HG02759 (cell line): Measurements from ENCODE around the gene ZC2HC1B.

Experiments used
- ATAC-seq: cut with Tn5 transposase; IDR thresholded peaks from one replicate; pipeline ENCODE4 v1.9.1; 2021; ENCODE audit warnings: mild to moderate bottlenecking, moderate library complexity; ENCODE audit not compliant: unreplicated experiment

ZC2HC1B gene

DNA sequence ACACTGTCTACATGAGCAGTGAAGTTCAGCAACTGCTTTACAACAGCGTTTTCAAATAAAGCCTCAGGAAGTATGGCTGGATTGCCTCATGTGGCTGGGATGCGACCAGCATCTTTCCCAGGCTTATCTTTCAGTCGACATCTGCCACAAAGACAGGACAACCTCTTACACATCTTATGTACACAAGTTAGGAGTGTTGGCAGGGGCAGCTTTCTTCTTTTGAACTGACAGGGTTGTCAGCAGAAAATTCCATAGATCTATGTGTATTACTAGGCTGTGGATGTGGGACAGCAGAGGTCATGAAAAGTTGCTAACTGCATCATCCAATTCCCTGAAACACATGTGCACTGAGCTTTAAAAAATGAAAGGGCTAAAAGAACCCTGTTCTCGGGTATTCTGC, 95.7 kb downstream of the ZC2HC1B start:
- no peak for ATAC-seq

DNA sequence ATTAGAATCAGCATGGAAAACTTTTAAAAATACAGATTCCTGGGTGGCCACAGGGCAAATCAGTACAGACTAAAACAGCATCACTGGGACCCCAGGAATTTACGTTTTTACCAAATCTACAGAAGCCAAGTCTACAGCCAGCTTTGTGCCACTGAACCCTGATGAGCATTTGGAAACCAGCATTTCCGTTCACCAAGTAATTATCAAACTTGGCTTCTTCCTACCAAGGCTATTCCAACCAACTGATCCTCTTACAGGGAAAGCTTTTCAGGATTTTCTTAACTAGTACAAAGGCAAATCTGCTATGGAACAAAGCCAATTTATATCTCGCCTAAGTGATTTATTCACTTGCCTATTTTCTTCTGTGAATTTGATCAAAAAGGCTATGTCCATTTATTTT, 96.8 kb downstream of the ZC2HC1B start:
- no peak for ATAC-seq

DNA sequence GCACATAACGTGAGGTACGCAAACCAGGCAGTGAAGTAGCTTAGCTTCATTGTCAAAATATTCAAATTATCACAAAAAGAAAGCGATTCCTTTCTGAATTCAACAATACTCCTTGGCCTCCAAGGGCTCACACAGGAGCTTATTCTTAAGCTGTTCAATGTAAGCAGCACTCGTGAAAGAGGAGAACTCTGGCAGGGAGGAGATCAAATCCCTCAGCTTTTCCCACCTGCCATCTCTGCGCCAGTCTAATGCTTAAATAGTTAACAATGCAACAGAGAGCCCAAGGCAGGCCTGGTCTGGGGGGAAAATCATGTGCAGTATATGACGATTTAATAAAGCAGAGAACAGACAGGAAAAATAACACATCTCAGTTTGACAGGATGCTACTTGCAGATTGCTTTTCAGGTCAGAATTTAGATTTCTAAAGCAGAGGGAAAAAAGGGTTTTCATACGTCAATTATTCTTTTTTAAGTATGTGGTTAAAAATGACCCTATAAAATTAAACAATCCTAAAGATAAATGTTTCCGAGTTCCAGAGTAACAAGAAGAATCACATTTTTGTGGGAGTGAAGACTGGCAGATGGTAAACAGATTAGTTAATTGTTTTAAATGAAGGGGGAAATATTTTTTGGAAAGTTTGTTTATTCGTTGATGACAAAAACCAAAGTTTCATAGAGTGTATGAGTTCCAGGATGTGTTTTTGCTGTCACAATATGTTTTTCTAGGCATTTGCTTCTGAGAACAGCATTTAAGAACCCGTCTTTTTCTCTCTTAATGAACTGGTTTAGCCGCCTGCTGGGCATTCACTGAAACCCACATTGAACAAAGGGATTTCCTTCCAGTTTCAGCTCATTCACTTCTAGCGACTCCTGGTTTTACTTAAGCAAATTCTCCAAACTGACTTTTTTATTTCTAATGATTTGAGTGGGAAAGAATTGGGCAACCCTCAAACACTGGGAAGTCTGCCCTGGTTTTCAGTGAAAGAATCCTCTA, 97.9 kb downstream of the ZC2HC1B start:
- ATAC-seq = no peak

DNA sequence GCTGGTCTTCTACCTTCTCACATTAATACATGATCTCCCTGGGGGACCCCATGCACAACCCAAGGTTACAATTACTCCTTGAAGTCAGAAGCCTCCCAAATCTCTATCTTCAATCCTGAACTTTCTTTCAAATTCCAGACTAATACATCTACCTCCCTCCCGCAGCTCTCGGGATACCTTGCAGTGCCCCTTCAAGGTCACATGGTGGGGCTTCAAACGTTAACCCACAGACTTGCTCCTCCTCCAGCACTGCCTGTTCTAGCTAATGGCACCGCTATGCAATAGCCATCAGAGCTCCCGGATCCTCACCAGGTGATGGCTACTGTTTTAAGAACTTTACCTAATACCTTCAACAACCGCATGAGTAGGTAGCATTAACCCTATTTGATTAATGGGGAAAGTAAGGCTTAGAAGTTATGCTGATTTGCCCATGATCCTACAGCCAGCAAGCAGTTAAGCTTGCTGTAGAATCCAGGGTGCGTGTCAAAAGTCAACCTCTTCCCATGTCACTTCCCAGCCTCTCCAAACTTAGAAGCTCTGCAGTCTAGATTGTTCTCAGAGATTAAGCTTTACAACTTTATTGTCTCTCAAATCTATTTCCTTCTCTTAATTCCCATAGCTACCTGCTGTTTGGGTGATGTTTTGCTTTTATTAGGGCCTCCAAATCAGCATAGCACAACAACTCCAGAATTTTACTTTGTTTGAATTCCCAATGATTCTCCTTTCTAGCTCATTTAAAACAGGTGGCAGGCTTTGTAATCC, 99.1 kb downstream of the ZC2HC1B start:
- no peak for ATAC-seq

DNA sequence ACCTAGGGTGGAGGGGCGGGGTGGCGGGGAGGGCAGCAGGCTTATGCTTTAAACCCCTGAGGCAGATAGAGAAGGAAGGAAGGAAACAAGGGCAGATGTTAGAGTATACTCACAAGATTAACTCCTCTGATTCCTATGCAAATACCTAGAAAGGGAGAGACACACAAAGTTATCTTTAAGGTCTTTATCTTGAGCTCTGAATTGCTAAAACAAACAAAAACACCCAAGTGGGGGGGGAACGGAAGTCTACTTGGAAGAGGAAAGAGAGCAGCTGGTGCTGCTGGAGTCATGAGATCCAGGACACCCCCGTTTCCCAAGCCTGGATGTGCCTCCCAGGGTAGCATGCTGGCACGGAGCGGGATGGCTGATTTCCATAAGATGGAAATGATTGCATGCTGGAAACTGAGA, 100.4 kb downstream of the ZC2HC1B start:
- ATAC-seq = no peak

DNA sequence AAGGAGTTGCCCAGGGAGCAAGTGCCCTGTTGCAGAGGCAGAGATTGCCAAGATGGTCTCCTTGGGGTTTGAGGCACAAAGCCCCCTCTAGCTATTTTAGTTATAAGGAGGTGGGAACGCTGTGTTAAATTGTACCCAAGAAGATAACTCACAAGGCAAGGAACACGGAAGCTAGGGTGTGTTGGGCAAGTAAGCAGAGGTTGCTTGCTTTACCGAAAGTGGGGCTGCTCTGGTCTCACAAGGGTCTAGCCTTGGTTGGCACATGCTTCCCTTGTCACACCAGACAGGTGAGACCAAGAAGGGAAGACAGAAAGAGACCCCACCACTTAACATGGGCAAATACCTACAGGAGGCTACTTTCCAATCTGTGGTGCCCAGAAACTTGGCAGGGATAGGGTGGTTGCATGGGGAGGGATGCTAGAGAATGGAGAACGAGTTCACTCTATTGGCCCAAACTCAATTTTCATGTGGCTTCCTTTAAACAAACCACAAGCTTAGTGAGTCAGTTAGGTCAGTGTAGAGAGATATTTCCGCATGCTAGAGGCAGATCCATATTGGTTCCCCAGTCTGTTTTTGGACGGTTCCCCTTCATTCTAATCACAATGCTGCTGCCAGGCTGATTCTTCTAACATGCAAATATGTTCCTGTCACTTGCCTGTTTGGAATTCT, 101.4 kb downstream of the ZC2HC1B start:
- ATAC-seq = no peak

DNA sequence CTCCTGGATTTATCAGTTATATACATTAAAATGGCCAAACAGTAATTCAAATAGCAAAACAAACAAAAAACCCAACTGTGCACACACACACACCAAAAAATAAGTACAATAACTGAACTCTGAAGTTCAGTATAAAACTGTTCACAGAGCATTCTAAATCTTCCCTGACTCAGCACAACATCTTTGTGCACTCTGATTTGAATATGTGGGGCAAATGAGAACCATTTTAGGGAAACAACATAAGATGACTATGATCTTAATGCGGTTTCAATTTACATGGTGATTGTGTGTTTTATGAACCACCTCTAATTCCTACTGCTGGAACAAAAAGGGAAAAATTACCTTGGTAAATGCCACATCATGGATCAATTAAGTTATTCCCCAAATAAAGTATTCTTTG, 102.0 kb downstream of the ZC2HC1B start:
- no peak for ATAC-seq

DNA sequence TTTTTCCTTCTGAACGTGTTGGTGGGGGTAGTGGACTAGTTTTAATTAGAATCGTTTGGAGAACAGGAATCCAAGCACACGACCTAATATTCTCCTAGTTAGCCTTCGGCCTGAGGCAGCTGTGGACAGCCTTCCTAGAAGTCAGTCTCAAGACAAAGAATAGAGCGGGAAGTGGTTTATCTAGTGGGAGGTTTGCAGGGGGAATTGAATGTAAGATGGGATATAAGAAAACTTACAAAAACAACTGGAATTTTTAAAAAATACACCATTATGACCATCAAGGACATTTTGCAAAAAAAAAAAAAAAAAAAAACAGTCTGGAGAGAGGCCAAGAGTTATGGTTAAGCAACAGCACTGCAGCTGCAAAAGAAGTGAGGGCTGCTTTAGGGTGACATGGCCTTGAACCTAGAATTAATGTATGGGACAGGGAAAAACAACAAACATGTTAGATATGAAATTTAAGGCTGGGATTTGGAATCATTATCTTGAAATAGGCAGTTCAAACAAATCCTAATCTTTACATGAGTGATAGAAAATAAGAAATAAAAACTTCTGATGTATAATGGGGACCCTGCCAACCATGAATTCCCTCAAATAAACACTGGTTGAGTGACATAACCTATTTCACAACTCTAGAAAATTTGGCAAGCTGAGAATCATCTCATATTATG, 103.6 kb downstream of the ZC2HC1B start:
- ATAC-seq = no peak

DNA sequence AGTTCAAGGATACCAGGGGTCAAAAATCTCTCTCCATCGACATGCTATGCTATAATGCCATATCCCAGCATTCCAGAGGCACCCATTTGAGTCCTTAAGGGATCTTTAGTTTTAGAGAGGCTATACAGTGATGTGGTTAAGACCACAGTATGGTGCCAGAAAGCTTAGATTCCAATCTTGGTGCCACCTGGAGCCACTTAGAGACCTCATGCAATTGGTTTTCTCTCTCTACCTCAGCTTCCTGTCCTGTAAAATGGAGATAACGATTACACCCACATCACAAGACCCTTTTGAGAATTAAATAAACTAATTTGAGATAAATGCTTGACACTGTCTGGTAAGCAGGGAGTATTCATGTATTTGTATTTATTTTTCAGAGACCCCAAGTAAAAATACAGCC, 104.8 kb downstream of the ZC2HC1B start:
- no peak for ATAC-seq

DNA sequence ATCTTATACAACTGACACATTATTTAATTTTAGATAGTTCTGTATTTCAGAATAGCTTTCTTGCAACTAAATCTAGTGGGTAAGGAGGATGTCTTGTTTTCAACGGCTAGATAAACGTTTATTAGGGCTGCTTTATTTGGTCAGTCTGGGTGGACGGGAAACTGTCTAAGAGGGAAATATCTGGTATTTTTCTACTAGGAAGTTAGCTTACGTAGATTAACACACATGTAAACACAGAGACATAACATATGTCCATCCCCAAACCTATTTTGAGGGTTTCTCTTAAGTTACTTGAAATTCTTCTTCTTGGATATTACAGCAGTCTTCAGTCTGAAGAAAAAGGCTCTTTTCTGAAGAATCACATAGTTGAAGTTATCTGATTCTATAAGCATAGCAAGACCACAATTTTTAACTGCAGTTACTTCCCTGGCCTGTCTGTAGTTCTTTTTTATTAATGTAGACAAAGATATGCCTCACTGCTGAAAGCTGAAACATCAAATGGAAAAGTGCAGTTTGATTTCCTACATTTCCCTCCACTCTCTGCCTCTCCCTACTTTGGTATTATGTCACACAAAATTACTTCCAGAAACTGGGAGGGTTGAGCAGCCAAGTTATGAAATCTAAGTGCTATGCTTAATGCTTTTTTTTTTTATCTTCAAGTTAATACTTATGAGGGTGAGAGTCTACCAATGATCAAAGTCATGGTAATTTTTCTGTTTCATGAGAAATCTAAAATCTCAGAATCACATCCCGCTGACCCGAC, 106.4 kb downstream of the ZC2HC1B start:
- no peak for ATAC-seq

DNA sequence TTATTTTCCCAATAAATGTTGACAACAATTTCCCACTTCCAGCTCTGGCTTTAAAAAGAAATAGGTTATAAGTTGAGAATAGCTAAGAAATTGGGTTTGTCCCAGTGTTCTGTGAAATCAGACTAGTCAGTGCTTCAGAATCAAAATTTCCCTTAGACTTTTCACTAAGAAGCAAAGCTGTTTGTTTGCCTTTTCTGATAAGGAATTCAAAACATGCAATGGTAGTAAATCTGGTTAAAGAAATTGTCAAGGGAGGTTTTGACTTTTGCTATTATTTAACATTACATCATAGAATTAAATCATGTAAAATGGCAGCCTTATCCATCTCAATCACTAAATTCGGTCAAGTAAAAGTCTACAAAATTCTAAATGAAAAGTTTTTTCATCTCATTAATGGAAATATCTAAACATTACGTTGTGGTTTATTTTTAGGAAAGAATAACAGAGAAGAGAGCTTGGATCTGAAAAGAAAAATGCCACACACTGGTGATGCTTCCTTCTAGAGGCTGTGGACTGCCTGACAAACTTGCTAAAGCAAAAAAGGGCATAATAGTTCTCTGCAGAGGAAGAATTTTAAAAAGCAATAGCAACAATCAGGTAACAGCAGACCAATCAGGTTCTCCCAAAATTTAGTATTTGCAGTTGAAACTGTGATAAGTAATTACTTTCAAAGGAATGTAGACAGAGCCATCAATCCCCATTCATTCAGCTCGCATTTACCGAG, 107.4 kb downstream of the ZC2HC1B start:
- no peak for ATAC-seq

DNA sequence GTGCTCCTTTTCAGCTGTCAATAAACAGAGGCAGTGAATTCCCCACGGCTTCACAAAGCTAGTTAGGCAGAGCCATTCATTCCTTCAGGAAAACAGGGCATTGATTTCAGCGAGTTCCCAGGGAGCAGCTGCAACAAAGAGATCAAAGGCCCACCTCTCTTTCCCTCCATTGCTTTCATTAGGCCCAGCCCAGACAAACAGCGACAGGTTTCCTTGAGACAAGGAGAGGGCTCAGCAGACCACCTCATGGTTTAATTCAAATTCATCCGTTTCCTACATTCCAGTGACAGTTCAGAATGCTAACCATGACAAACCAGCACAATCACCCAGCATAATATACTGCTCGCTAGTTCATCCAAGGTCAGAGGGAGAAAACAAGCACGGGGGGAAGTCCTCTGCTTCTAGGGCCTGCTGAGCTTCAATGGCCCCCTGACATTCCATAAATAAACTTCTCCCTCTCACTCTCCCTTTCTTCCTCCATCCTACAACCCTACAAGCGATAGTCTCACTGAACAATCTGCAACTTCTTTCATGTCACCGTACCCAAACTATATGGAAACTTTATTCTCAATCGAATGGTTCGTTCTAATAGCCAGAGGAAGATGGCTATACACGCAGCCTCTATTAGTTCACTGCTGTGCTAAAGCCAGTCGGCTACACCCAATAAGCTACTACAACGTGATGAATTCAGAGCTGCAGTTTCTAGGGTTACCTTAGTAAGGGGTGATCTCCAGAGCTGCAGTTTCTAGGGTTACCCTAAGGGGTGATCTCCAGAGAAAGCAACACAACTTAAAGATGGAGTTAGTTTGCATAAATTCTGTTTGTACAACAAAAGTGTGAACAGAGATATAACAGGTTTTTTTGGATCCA, 109.1 kb downstream of the ZC2HC1B start:
- no peak for ATAC-seq

DNA sequence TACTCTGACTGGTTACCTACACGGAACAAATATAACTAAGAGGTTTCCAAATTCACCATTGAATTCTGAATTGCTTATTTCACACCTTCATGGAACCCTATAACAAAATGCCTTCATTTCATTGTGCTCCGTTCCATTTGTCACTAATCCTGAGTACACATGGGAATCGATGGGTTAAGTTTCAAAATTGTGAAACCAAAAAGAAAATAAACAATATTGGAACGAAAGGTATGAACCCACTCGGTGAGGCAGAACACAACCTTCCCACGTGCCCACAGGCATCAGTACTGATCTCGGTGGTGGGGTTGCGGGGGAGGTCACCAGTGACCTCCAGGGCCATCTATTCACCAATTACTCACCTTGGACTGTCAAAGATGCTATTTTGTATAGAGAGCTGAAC, 109.8 kb downstream of the ZC2HC1B start:
- no peak for ATAC-seq

DNA sequence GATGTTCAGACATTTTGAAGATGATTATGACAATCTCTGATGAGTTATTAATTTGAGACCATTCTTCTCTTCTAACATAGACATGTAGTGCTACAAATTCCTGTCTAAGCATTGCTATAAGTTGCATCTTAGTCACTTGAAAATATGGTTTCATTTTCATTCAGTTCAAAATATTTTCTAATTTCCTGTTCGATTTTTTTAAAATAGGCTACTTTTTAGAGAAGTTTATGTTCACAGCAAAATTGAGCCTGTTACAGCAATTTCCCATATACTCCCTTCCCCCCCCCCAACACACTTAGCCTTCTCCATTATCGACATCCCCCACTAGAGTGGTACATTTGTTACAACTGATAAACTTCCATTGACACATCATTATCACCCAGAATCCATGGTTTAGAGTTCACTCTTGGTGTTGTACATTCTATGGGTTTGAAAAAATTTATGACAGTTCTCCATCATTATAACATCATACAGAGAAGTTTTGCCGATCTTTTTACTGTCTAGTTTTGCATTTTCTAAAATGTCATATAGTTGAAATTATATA, 112.6 kb downstream of the ZC2HC1B start:
- no peak for ATAC-seq

DNA sequence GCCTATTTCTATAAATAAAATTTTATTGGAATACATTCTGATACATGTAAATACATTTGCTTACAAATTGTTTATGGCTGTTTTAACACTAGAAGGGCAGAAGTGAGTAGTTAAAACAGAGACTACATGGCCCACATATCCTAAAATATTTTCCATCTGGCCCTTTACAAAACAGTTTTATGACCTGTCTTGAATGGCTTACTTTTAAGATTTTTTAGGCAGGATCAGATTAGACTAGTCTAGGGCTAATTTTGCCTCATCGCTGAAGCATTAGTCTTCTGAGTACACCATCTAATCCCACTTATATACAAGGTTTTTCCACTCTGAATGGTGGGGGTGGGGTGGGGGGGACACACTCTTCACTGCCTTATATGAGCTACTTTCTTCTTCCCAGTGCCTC, 116.6 kb downstream of the ZC2HC1B start:
- no peak for ATAC-seq

DNA sequence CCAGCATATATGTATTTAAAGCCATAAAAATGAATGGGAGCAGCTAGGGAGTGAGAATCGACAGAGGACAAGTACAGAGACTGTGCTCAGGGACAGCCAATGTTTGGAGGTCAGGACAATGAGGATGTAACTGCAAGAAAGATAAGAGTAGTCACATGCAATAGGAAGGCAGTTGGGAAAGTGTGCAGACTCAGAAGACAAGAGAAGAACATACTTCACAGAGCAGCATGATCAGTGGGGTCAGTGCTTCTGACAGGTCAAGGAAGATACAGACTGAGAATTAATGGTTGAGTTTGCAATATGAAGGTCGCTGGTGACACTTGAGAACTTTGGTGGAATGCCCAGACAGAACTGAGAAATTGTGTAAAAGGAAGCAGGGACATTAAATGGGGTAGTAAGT, 118.7 kb downstream of the ZC2HC1B start:
- ATAC-seq = no peak

DNA sequence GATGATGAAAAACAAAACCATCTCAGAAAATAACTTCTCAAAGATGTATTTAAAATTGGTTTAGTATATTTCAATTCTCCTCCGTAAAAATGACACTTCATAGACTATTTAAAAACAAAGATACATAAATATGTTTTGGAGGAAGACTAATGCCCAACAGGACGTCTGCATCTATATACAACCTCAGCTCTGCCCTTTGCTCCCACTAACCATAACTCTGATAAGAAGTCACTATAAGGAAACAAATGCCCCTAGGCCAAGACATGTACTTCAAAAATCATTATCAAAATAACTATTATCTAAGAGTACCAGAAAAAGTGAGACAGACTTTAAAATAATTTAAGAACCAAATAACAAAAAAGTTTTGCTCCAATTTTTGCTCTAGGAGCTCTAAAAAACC, 120.4 kb downstream of the ZC2HC1B start:
- no peak for ATAC-seq

DNA sequence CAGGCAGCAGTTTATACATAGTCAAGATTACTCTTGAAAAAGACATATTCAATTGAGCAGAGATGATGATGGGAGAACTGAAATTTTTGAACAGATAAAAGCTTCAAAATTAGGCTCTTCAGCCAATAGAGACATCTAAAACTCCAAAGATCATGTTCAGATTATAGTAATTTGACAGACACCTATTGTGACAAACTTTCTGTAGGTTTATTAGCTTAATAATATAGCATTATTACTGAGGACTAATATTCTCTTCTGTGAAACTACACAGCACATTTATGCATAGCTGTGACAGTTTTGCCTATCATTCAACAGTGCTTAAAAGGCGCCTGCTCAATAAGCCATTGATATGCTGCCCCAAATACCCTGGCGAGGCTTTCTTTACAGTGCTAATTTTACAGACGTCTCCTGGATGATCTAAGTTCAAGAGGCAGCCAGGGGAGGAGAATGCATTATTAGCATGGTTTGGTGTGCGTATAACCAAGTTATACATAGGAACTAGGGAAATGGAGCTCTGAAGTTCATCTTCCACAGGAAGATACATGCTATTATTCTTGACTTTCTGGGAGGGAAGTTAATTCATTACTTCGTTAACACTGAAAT, 122.3 kb downstream of the ZC2HC1B start:
- ATAC-seq = no peak
